Ovary (tissue), 3 donors: ENCODE results near the gene JARID2.

Source experiments
- CTCF ChIP-seq, 3 donors: fragments of 450-650 bp in 2 of 3; fragments of 200-600 bp in 1 of 3; IDR thresholded peaks; one replicate each; pipeline versions ENCODE4 v1.5.1 to v1.8.0; 2016 to 2022; ENCODE audit warnings: antibody characterized with exemption in 3 of 3, mild to moderate bottlenecking in 1 of 3
- EP300 ChIP-seq: sonication (generic); formaldehyde crosslinking; IDR thresholded peaks from one replicate; pipeline ENCODE4 v1.6.1; 2017; ENCODE audit warnings: antibody characterized with exemption
- POLR2A ChIP-seq: fragments of 450-650 bp; IDR thresholded peaks from one replicate; pipeline ENCODE4 v1.6.1; 2017; ENCODE audit warnings: antibody characterized with exemption, mild to moderate bottlenecking, moderate library complexity
- donor health status: DM: no; HTN: no; CAD: no.

DNA sequence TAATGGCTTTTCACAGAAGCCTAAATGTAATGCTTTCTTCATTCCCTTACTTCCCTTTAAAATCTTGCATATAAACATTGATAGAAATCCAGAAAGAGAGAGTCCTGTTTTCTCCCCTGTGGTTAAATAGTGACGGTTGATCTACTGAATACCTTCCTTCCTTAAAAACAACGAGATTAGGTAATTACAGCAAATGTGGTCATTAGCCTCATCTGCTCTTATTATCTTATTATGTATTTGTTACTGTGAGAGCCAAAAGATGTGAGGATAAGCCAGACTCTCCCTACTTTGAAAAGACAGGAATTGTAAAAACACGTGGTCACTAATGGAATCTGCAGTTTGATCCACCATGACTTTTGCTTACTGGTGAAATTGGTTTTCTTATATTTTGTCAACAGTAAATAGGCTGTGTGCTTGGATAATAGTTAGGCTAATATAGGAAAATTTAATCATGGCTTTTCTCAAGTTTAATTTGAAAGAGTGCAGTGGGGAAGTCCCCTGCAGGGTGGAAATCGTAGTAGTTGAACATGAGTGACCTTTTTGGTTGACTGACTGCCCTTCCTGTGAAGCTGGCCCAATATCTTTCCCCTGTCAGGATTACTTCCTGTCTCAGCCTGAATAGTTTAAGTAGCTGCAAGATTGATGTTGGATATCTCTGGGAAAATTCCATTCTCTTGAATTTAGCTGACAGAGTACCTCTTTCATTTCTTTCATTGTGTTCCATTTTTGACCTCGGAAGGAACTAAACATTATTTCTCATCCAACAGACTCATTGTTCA, 62.8 kb downstream of the JARID2 start:
- no peak for TF ChIP-seq CTCF (IDR thresholded peaks at IDR 0.05)
- no peak for TF ChIP-seq POLR2A
- no peak for TF ChIP-seq EP300
